SU-DHL-6 (cell line): Measurements from ENCODE around the gene IFNA4.

Source experiments
- CTCF ChIP-seq: fragments of 200-600 bp; sonication (generic); IDR thresholded peaks from one replicate; pipeline ENCODE4 v1.5.1; 2017; ENCODE audit warnings: antibody characterized with exemption, mild to moderate bottlenecking, low read length, moderate library complexity; ENCODE audit not compliant: insufficient read depth, poor library complexity, severe bottlenecking
- EZH2phosphoT487 ChIP-seq: fragments of 200-600 bp; sonication (generic), shearing (Covaris generic); conservative IDR thresholded peaks from 2 replicates; pipeline ENCODE4 v1.6.1; 2018; ENCODE audit warnings: mild to moderate bottlenecking, antibody characterized with exemption, low read length, moderate library complexity, mixed read lengths

GRCh38 chr9:21174671-21175070 lies 12.7 kb downstream of the IFNA4 start:
- TF ChIP-seq CTCF (no peak), EZH2phosphoT487 (no peak)
